Transverse colon (tissue), 4 donors: ENCODE results near the gene NEURL1B. TPM values are rescaled to one million over a fixed set of nuclear protein-coding genes. Genes with fewer than 3 reads are reported as not detected.
A peak's percentile ranks its signal among the peaks of the same experiment; 100 is the strongest.

Experiments used
- DNase-seq: peaks from one replicate; pipeline ENCODE4 v3.0.0-alpha.2; 2019
- H3K27ac ChIP-seq, 4 donors: fragments of 200-600 bp; sonication (generic); 2 replicates each; pipeline ENCODE4 v1.5.1; 2016 to 2018; ENCODE audit warnings: inconsistent platforms in 4 of 4
- H3K27me3 ChIP-seq: fragments of 200-600 bp; sonication (generic); 2 replicates; pipeline ENCODE4 v1.5.1; 2017; ENCODE audit warnings: inconsistent platforms
- H3K36me3 ChIP-seq, 4 donors: fragments of 200-600 bp; sonication (generic); 2 replicates each; pipeline ENCODE4 v1.5.1; 2017 to 2019; ENCODE audit warnings: inconsistent platforms in 4 of 4
- H3K4me1 ChIP-seq, 4 donors: fragments of 200-600 bp; sonication (generic); 2 replicates each; pipeline ENCODE4 v1.5.1; 2017 to 2020; ENCODE audit warnings: inconsistent platforms in 4 of 4
- H3K4me3 ChIP-seq, 4 donors: fragments of 200-600 bp; sonication (generic); 1 replicate in 1 of 4; 2 replicates in 3 of 4; pipeline versions ENCODE4 v1.5.1 to v1.6.1; 2017 to 2019; ENCODE audit warnings: inconsistent platforms in 4 of 4
- H3K9me3 ChIP-seq, 2 donors: fragments of 200-600 bp; sonication (generic); 2 replicates each; pipeline ENCODE4 v1.5.1; 2017 to 2019; ENCODE audit warnings: inconsistent platforms in 2 of 2
- CTCF ChIP-seq, 5 experiments: fragments of 200-600 bp in 3 of 5; fragments of 450-650 bp in 2 of 5; sonication (generic) in 3 of 5; IDR thresholded peaks; 1 replicate in 2 of 5; 2 replicates in 3 of 5; pipeline ENCODE4 v1.5.1; 2016 to 2017; ENCODE audit warnings: antibody characterized with exemption in 5 of 5, inconsistent platforms in 3 of 5, mild to moderate bottlenecking in 2 of 5, moderate library complexity in 1 of 5
- EP300 ChIP-seq: sonication (generic); formaldehyde crosslinking; IDR thresholded peaks from one replicate; pipeline ENCODE4 v1.6.1; 2017; ENCODE audit warnings: antibody characterized with exemption, low read depth
- POLR2A ChIP-seq: fragments of 450-650 bp; IDR thresholded peaks from one replicate; pipeline ENCODE4 v1.6.1; 2016; ENCODE audit warnings: antibody characterized with exemption, mild to moderate bottlenecking, moderate library complexity
- POLR2AphosphoS5 ChIP-seq, 3 donors: sonication (generic); formaldehyde crosslinking; IDR thresholded peaks; one replicate each; pipeline ENCODE4 v1.6.1; 2016; ENCODE audit warnings: antibody characterized with exemption in 3 of 3
- WGBS, 2 donors: methylation state at CpG; one replicate each; pipeline ENCODE4 v1.1.5; 2018; ENCODE audit warnings: low coverage in 1 of 2; 5-methylcytosine and 5-hydroxymethylcytosine counted together
- in situ Hi-C, 4 donors: fragments of 200-750 bp; cut with MboI; loops; one replicate each; pipeline versions ENCODE4 v1.15.0 to v1.15.1; 2017; ENCODE audit warnings: low sequenced_read_pairs in 3 of 4, low pct_ligation_motif_present in 1 of 4, low pct_unique_long_range_greater_than_20kb in 1 of 4
- intact Hi-C: fragments of 100-400 bp; cut with DNase I; formaldehyde crosslinking; loops from one replicate; pipeline ENCODE4 v1.15.1; 2023; ENCODE audit warnings: low total_unique reads
- total RNA-seq, 4 donors: library from RNA; depleted of rRNA; stranded (reverse); fragments of >200 nt; gene quantifications; one replicate each; pipeline ENCODE4 v1.1.0, GENCODE V29; 2016

The NEURL1B gene
- total RNA-seq, 4 donors from 2014 or later = 74.6 to 168 (median 94.5) TPM

- in situ Hi-C loops = no loop called here
- no peak for TF ChIP-seq EP300
- no peak for TF ChIP-seq POLR2AphosphoS5 (IDR thresholded peaks at IDR 0.05)
- TF ChIP-seq POLR2A = no peak
- TF ChIP-seq CTCF (IDR thresholded peaks at IDR 0.05) = no peak
- DNase-seq = no peak
Measured at GRCh38 chr5:172596638-172597231, 44.3 kb upstream of the NEURL1B start.

GRCh38 chr5:172597755-172598155, 43.3 kb upstream of the NEURL1B start:
- WGBS, 2 donors = 72% methylated on average over 14 of the region's 14 CpGs; no CpG with 5 or more reads in 1 of the 2 donors
- H3K4me1 ChIP-seq = peaks cover 2 to 12% (median 7%) of the 10 kb centered on the region in 4 donors
- no peak overlapping the region for H3K27ac ChIP-seq
- H3K36me3 ChIP-seq = no peaks in the 10 kb centered on the region
- H3K27me3 ChIP-seq = no peaks in the 10 kb centered on the region
- intact Hi-C loops = no loop called here
- in situ Hi-C loops = no loop called here
- no peaks in the 10 kb centered on the region for H3K9me3 ChIP-seq
- TF ChIP-seq POLR2AphosphoS5 (IDR thresholded peaks at IDR 0.05) = no peak
- TF ChIP-seq CTCF (IDR thresholded peaks at IDR 0.05) = no peak
- peak; percentile 42 for DNase-seq
- no peak overlapping the region for H3K4me3 ChIP-seq

More at GRCh38 chr5:172596638-172597231, 44.3 kb upstream of the NEURL1B start:
- intact Hi-C loops = no loop called here
- Histone ChIP-seq H3K4me1 (peaks cover 0 to 8% (median 2%) of the 10 kb centered on the region in 4 donors), H3K9me3 (no peaks in the 10 kb centered on the region), H3K36me3 (no peaks in the 10 kb centered on the region), H3K4me3 (no peak overlapping the region), H3K27ac (no peak overlapping the region), H3K27me3 (no peaks in the 10 kb centered on the region)
- WGBS, 2 donors = 90 to 96% methylated on average over 5 to 7 of the region's 7 CpGs

- no peak overlapping the region for H3K4me3 ChIP-seq
- no peaks in the 10 kb centered on the region for H3K27me3 ChIP-seq
- intact Hi-C loops (no loop called here), in situ Hi-C loops (no loop called here)
- H3K4me1 ChIP-seq = peaks cover 4 to 14% (median 12%) of the 10 kb centered on the region in 4 donors
- no peaks in the 10 kb centered on the region for H3K9me3 ChIP-seq
- TF ChIP-seq POLR2A = no peak
- TF ChIP-seq EP300 = no peak
- TF ChIP-seq CTCF (IDR thresholded peaks at IDR 0.05) = no peak
- no peak for TF ChIP-seq POLR2AphosphoS5 (IDR thresholded peaks at IDR 0.05)
- 92 to 100% methylated on average over 1 to 18 of the region's 18 CpGs for WGBS, 2 donors
- no peak overlapping the region for H3K27ac ChIP-seq
- DNase-seq = no peak
- H3K36me3 ChIP-seq = no peaks in the 10 kb centered on the region
Measured at GRCh38 chr5:172598251-172599203, 42.5 kb upstream of the NEURL1B start.

GRCh38 chr5:172599204-172599567, 41.9 kb upstream of the NEURL1B start:
- Histone ChIP-seq H3K9me3 (no peaks in the 10 kb centered on the region), H3K4me1 (peaks cover 4 to 14% (median 13%) of the 10 kb centered on the region in 4 donors), H3K36me3 (no peaks in the 10 kb centered on the region), H3K27ac (no peak overlapping the region), H3K27me3 (no peaks in the 10 kb centered on the region), H3K4me3 (no peak overlapping the region)
- intact Hi-C loops (no loop called here), in situ Hi-C loops (no loop called here)
- DNase-seq = no peak
- no peak for TF ChIP-seq EP300
- no peak for TF ChIP-seq POLR2AphosphoS5 (IDR thresholded peaks at IDR 0.05)
- TF ChIP-seq CTCF (IDR thresholded peaks at IDR 0.05) = no peak
- no peak for TF ChIP-seq POLR2A
- WGBS, 2 donors = 85 to 92% methylated on average over 3 of the region's 3 CpGs
